Peyer's patch (tissue), 4 donors: ENCODE measurements around the gene VASH1. TPM values are rescaled to one million over a fixed set of nuclear protein-coding genes. Genes with fewer than 3 reads are reported as not detected.

ENCODE experiments used
- DNase-seq, 3 donors: peaks; one replicate each; pipeline ENCODE4 v3.0.0-alpha.2; 2017 to 2019
- H3K27ac ChIP-seq, 4 donors: fragments of 200-600 bp; sonication (generic); one replicate each; pipeline ENCODE4 v1.5.1; 2016 to 2019
- H3K27me3 ChIP-seq, 2 donors: fragments of 200-600 bp; sonication (generic); one replicate each; pipeline ENCODE4 v1.5.1; 2019
- H3K36me3 ChIP-seq, 3 donors: fragments of 200-600 bp; sonication (generic); one replicate each; pipeline ENCODE4 v1.5.1; 2016 to 2019
- H3K4me1 ChIP-seq, 4 donors: fragments of 200-600 bp; sonication (generic); one replicate each; pipeline ENCODE4 v1.5.1; 2016 to 2019
- H3K4me3 ChIP-seq, 4 donors: fragments of 200-600 bp; sonication (generic); 1 replicate in 3 of 4; 2 replicates in 1 of 4; pipeline ENCODE4 v1.5.1; 2016 to 2019; ENCODE audit warnings: mild to moderate bottlenecking in 1 of 4
- H3K9me3 ChIP-seq, 4 donors: fragments of 200-600 bp; sonication (generic); one replicate each; pipeline ENCODE4 v1.5.1; 2016 to 2019; ENCODE audit warnings: mild to moderate bottlenecking in 1 of 4
- CTCF ChIP-seq, 6 experiments: fragments of 450-650 bp in 4 of 6; fragments of 200-600 bp in 2 of 6; sonication (generic) in 1 of 6; IDR thresholded peaks; one replicate each; pipeline ENCODE4 v1.5.1; 2017 to 2019; ENCODE audit warnings: antibody characterized with exemption in 6 of 6, mild to moderate bottlenecking in 3 of 6, moderate library complexity in 1 of 6
- POLR2A ChIP-seq, 2 donors: fragments of 450-650 bp; IDR thresholded peaks; one replicate each; pipeline ENCODE4 v1.5.1; 2017; ENCODE audit warnings: antibody characterized with exemption in 2 of 2, mild to moderate bottlenecking in 2 of 2, moderate library complexity in 2 of 2
- total RNA-seq, 4 donors: library from RNA; depleted of rRNA; stranded (reverse); fragments of >200 nt; gene quantifications; one replicate each; pipeline ENCODE4 v1.1.0, GENCODE V29; 2016

Gene VASH1
- total RNA-seq, 4 donors from 2014 or later = 1.6 to 33.0 (median 3.2) TPM

- Histone ChIP-seq H3K4me1 (peaks cover 0 to 25% (median 5%) of the 10 kb centered on the region in 4 donors), H3K4me3 (no peak overlapping the region), H3K36me3 (no peaks in the 10 kb centered on the region), H3K27me3 (no peaks in the 10 kb centered on the region), H3K27ac (no peak overlapping the region), H3K9me3 (no peaks in the 10 kb centered on the region)
- no peak for DNase-seq
- TF ChIP-seq CTCF (IDR thresholded peaks at IDR 0.05) = no peak
- no peak for TF ChIP-seq POLR2A (IDR thresholded peaks at IDR 0.05)
These were observed 1.7 kb upstream of the VASH1 start for GRCh38 chr14:76759589-76759988.

DNA sequence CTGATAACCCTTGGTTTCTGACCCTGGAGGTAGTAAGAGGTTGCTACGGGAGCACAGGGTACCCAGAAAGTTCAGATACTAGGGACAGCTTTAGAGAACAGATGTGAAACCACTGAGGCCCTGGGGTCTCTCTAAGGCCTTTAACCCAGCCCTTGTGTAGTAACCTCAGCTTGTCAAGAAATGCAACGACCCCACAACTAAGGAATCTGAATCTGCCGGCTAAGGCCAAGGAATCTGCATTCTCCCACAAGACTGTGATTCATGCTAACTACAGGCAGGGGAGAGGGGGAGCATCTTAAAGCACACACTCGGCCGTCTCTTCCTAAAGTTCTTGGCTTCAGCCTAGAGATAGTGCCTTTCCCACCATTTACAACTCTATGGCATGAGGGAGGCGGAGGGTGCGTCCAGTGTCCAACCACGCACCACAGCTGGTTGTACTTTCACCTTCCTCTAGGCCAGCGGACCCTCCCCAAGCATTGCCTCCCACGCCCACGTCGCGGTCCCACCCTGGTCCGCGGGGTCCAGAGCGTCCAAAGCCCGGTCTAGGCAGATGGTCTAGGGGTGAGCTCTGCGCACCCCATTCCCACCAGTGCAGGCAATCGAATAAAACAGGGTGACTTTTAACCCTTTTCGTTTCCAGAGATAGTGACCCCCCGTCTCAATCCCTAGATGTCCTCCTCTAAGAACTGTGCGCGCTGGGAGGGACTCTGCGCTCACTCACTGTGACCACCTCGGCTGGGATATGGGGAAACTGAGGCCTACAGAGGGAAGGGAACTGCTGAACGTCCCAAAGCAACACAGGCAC, 735 bp upstream of the VASH1 start:
- no peak for TF ChIP-seq CTCF (IDR thresholded peaks at IDR 0.05)
- TF ChIP-seq POLR2A (IDR thresholded peaks at IDR 0.05) = no peak
- peaks cover 0 to 30% (median 5%) of the 10 kb centered on the region in 4 donors for H3K4me1 ChIP-seq
- H3K4me3 ChIP-seq = peak overlapping the region; percentile 72 to 90 (median 84)
- no peaks in the 10 kb centered on the region for H3K9me3 ChIP-seq
- peak in 1 of 3 donors; percentile 10 for DNase-seq
- H3K36me3 ChIP-seq = no peaks in the 10 kb centered on the region
- peak overlapping the region in 3 of 4 donors; percentile 77 to 84 (median 82) for H3K27ac ChIP-seq
- no peaks in the 10 kb centered on the region for H3K27me3 ChIP-seq

- Histone ChIP-seq H3K4me1 (peaks cover 0 to 30% (median 5%) of the 10 kb centered on the region in 4 donors), H3K4me3 (peak overlapping the region; percentile 72 to 90 (median 84)), H3K36me3 (no peaks in the 10 kb centered on the region), H3K27ac (peak overlapping the region in 3 of 4 donors; percentile 77 to 84 (median 82)), H3K27me3 (no peaks in the 10 kb centered on the region), H3K9me3 (no peaks in the 10 kb centered on the region)
- TF ChIP-seq POLR2A (IDR thresholded peaks at IDR 0.05) = no peak
- TF ChIP-seq CTCF (IDR thresholded peaks at IDR 0.05) = no peak
- peak in 1 of 3 donors; percentile 14 for DNase-seq
These were observed 717 bp downstream of the VASH1 start for GRCh38 chr14:76761960-76762410.

DNA sequence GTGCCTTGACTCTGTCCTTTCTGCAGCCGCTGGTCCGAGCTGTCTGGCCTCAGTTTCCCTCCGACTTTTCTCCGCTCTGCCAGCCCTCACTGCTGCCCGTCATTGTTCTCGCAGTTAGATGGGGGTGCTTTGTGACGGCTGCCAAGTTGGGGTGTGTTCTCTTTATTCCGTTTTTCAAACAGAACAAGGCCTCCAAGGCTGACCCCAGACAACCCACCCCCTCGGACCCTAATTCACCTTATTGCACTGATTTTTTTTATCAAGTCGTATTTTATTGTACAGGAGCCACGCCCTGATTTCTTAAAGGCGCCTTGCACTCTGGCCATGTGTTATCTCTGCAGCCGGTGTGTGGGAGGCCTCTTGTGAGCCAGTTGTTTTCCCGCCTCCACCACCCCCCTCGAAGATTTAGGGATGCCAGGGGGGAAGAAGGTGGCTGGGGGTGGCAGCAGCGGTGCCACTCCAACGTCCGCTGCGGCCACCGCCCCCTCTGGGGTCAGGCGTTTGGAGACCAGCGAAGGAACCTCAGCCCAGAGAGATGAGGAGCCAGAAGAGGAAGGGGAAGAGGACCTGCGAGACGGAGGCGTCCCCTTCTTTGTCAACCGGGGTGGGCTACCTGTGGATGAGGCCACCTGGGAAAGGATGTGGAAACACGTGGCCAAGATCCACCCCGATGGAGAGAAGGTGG, 1.3 kb downstream of the VASH1 start:
- H3K27me3 ChIP-seq = no peaks in the 10 kb centered on the region
- peak in 2 of 3 donors; percentile 15 to 34 for DNase-seq
- peak overlapping the region in 3 of 4 donors; percentile 77 to 84 (median 82) for H3K27ac ChIP-seq
- no peaks in the 10 kb centered on the region for H3K9me3 ChIP-seq
- H3K36me3 ChIP-seq = no peaks in the 10 kb centered on the region
- peak overlapping the region; percentile 72 to 90 (median 84) for H3K4me3 ChIP-seq
- TF ChIP-seq POLR2A (IDR thresholded peaks at IDR 0.05) = no peak
- TF ChIP-seq CTCF (IDR thresholded peaks at IDR 0.05) = no peak
- peaks cover 0 to 31% (median 5%) of the 10 kb centered on the region in 4 donors for H3K4me1 ChIP-seq

DNA sequence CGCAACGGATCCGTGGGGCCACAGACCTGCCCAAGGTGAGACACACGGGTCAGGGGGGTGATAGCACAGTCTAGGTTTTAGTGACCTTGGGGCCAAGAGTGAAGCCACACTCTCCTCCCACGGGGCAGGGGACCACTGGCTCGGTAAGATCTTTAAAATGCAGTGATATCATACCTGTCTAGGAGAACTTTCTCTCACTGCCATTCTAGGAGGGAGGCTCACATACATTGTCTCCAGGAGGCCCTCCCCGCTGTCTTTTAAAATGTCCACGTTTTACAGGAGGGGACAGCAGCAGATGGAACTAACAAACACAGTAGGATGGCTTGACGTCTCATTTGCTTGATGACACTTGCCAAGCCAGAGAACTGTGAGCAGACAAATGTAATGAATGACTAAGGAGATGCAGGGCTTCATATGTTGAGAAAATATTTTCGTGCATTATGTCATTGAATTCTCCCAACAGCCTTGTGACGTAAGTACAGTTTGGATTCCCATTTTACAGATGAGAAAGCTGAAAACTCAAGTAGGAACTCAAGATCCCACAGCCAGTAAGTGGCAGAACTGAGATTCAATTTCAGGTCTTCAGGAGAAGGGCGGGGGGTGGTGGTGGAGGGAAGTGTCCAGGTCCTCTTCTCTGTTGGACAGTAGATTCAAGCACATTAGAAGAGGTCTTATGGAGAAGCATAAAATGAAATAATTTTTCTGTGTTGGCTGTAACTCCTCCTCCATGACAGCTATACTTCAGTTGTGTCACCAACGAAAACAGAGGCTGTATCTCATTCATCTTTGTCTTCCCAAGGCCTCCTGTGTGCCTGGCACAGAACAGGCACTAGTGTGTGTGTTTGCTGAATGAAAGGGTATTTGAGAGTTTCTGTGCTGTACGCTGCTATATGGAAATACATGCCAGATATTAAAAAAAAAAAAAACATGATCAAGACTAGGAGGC, 2.1 kb downstream of the VASH1 start:
- Histone ChIP-seq H3K27me3 (no peaks in the 10 kb centered on the region), H3K27ac (peak overlapping the region in 2 of 4 donors; percentile 77 to 84), H3K36me3 (no peaks in the 10 kb centered on the region), H3K4me3 (peak overlapping the region in 2 of 4 donors; percentile 84 to 90), H3K4me1 (peaks cover 0 to 38% (median 6%) of the 10 kb centered on the region in 4 donors), H3K9me3 (no peaks in the 10 kb centered on the region)
- TF ChIP-seq CTCF (IDR thresholded peaks at IDR 0.05) (no peak), POLR2A (IDR thresholded peaks at IDR 0.05) (no peak)
- peak in 1 of 3 donors; percentile 14 for DNase-seq
